ENCODE measurements around the gene THSD4. TPM values are rescaled to one million over a fixed set of nuclear protein-coding genes. Genes with fewer than 3 reads are reported as not detected.

THSD4 gene
- total RNA-seq, 6 donors from 2014 or later: 16.8 to 39.7 (median 21.7) TPM

DNA sequence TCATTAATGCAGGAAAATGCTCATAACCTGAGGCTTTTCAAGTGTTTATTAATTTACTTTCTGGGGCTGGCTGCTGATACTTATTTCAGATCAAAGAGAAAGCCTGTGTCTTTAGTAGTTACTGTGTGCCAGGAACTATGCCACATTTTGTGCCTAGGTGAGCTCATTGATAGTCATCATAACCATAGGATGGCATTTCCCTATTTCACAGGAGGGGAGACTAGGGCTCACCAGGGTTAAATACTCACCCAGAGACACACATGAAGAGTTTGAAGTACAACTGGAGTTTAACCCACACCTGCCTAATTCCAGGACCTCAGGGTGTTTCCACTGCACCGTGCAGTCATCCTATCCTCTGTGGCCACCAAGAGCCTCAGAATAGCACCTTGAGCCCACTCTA is 430.7 kb downstream of the THSD4 start:
- 78 to 80% methylated on average over 1 of the region's 1 CpG for WGBS, 2 donors
- DNase-seq: no peak
- H3K4me3 ChIP-seq: no peak overlapping the region
- H3K4me1 ChIP-seq: no peaks in the 10 kb centered on the region
- H3K27me3 ChIP-seq: no peaks in the 10 kb centered on the region
- no peak overlapping the region for H3K27ac ChIP-seq
- TF ChIP-seq POLR2A (IDR thresholded peaks at IDR 0.05): no peak
- no peak for TF ChIP-seq POLR2AphosphoS5 (IDR thresholded peaks at IDR 0.05)
- TF ChIP-seq, protein P1, sequence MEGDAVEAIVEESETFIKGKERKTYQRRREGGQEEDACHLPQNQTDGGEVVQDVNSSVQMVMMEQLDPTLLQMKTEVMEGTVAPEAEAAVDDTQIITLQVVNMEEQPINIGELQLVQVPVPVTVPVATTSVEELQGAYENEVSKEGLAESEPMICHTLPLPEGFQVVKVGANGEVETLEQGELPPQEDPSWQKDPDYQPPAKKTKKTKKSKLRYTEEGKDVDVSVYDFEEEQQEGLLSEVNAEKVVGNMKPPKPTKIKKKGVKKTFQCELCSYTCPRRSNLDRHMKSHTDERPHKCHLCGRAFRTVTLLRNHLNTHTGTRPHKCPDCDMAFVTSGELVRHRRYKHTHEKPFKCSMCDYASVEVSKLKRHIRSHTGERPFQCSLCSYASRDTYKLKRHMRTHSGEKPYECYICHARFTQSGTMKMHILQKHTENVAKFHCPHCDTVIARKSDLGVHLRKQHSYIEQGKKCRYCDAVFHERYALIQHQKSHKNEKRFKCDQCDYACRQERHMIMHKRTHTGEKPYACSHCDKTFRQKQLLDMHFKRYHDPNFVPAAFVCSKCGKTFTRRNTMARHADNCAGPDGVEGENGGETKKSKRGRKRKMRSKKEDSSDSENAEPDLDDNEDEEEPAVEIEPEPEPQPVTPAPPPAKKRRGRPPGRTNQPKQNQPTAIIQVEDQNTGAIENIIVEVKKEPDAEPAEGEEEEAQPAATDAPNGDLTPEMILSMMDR (IDR thresholded peaks at IDR 0.05): no peak
- TF ChIP-seq EP300 (IDR thresholded peaks at IDR 0.05): no peak
- H3K36me3 ChIP-seq: no peaks in the 10 kb centered on the region
- H3K9me3 ChIP-seq: no peaks in the 10 kb centered on the region
- ATAC-seq (ENCODE audit: low FRiP score in 2 of 2): no peak

DNA sequence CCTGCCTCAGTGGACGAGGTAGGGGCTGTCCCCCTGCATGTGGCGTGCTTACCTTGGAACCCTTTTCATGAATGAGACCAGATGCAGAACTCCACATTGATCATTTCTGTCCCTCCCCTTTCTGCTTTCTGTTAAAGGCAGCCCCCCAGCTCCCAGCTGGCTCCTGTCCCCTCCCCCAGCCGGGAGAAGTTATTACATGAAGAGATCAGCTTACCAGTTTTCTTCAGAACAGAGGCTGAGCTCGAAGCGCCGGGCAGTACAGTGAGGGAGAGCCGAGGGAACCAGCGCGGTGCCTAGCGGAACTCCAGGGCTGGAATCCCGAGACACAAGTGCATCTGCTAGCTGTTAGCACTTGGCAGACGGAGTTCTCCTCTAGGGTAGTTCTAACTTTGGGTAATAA is 431.7 kb downstream of the THSD4 start:
- Histone ChIP-seq H3K4me1 (no peaks in the 10 kb centered on the region), H3K27me3 (no peaks in the 10 kb centered on the region), H3K27ac (no peak overlapping the region), H3K36me3 (no peaks in the 10 kb centered on the region), H3K4me3 (no peak overlapping the region), H3K9me3 (no peaks in the 10 kb centered on the region)
- WGBS, 2 donors: 49 to 61% methylated on average over 12 of the region's 12 CpGs
- TF ChIP-seq, protein P1 (IDR thresholded peaks at IDR 0.05): no peak
- TF ChIP-seq POLR2AphosphoS5 (IDR thresholded peaks at IDR 0.05) (no peak), EP300 (IDR thresholded peaks at IDR 0.05) (no peak), POLR2A (IDR thresholded peaks at IDR 0.05) (no peak)
- DNase-seq (peak in 1 of 2 donors; percentile 45), ATAC-seq (ENCODE audit: low FRiP score in 2 of 2) (peak in 1 of 2 donors; percentile 57)

DNA sequence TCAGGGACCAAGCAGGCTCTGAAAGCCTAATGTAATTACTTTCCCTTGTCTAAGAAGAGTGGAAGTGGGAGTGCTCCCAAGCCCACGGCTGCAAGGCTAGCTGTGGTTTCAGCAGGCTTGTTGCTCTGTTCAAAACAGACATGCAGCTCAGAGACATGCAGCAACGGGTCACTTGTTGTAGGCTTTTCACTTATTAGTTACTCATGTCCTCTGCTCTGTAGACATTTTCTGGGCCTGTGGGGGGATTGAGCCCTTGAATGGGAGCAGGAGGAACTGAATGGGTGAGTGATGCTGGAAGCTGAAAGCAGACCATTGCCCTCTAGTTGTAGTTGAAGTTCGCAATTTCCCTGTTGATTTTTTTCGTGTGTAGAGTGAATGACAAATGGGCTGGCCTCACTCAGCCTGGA is 433.1 kb downstream of the THSD4 start:
- DNase-seq: no peak
- no peak for TF ChIP-seq POLR2AphosphoS5 (IDR thresholded peaks at IDR 0.05)
- TF ChIP-seq POLR2A (IDR thresholded peaks at IDR 0.05): no peak
- TF ChIP-seq, protein P1 (IDR thresholded peaks at IDR 0.05): no peak
- TF ChIP-seq EP300 (IDR thresholded peaks at IDR 0.05): no peak
- no peaks in the 10 kb centered on the region for H3K9me3 ChIP-seq
- H3K36me3 ChIP-seq: no peaks in the 10 kb centered on the region
- no peaks in the 10 kb centered on the region for H3K4me1 ChIP-seq
- ATAC-seq (ENCODE audit: low FRiP score in 2 of 2): no peak
- H3K27ac ChIP-seq: no peak overlapping the region
- WGBS, 2 donors: 59 to 71% methylated on average over 4 of the region's 4 CpGs
- no peaks in the 10 kb centered on the region for H3K27me3 ChIP-seq
- H3K4me3 ChIP-seq: no peak overlapping the region

DNA sequence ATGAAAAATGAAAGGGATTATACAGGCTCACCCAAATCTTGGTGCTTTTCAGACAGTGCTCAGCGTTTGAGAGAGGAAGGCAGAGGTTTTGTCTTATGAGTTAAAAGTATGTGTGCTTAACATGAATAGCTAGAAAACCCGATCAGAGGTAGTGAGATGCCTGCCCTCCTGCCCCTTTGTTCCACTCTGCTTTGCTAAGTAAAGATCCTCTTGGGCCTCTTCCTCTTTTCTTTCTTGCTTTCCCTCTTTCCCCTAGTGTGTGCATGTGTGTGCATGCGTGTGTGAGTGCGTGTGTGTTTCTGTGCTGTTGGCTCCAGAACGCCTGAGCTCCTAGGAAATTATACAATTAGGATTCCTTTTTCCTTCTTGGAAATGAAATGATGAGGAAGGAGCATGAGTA is 433.8 kb downstream of the THSD4 start:
- 36 to 64% methylated on average over 5 of the region's 5 CpGs for WGBS, 2 donors
- Histone ChIP-seq H3K27ac (no peak overlapping the region), H3K9me3 (no peaks in the 10 kb centered on the region), H3K4me3 (no peak overlapping the region), H3K4me1 (no peaks in the 10 kb centered on the region), H3K36me3 (no peaks in the 10 kb centered on the region), H3K27me3 (no peaks in the 10 kb centered on the region)
- DNase-seq: no peak
- no peak for TF ChIP-seq POLR2AphosphoS5 (IDR thresholded peaks at IDR 0.05)
- no peak for TF ChIP-seq POLR2A (IDR thresholded peaks at IDR 0.05)
- TF ChIP-seq, protein P1 (IDR thresholded peaks at IDR 0.05): no peak
- no peak for TF ChIP-seq EP300 (IDR thresholded peaks at IDR 0.05)
- ATAC-seq (ENCODE audit: low FRiP score in 2 of 2): no peak

DNA sequence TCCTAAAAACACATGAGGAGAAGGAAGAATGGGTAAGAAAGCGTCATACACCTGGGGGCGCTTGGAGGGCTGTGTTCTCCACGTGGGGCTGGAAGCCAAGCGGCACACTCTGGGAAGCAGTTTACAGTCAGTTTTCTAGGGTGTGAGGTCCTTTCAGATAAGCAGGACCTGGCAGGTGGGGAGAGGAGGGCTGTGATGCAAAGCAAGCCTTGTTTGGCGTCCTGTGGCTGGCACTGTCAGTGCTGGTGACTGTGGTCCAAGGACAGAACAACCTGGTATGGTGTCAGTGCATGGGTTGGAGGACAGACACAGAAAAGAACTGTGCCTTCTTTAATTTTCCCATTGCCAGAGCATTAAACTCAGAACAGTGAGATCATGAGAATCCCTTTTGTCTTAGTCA is 434.4 kb downstream of the THSD4 start:
- Histone ChIP-seq H3K27ac (no peak overlapping the region), H3K4me1 (no peaks in the 10 kb centered on the region), H3K27me3 (no peaks in the 10 kb centered on the region), H3K9me3 (no peaks in the 10 kb centered on the region), H3K36me3 (no peaks in the 10 kb centered on the region), H3K4me3 (no peak overlapping the region)
- ATAC-seq (ENCODE audit: low FRiP score in 2 of 2) (no peak), DNase-seq (no peak)
- WGBS, 2 donors: 73 to 83% methylated on average over 5 of the region's 5 CpGs
- TF ChIP-seq, protein P1 (IDR thresholded peaks at IDR 0.05): no peak
- TF ChIP-seq POLR2AphosphoS5 (IDR thresholded peaks at IDR 0.05): no peak
- no peak for TF ChIP-seq POLR2A (IDR thresholded peaks at IDR 0.05)
- TF ChIP-seq EP300 (IDR thresholded peaks at IDR 0.05): no peak

All from upper lobe of left lung (tissue), 6 donors.